ENCODE data around the gene SAMD4A.
"Not testable (repeated sequence)": the region's sequence is repeated elsewhere in the genome, so short reads cannot be mapped to it uniquely, and the experiment has no call there.

The SAMD4A gene

GRCh38 chr14:54599966-54600716 is 33.2 kb downstream of the SAMD4A start:
- peak; percentile 33 for DNase-seq (ENCODE audit: low spot score)

GRCh38 chr14:54600717-54601109 is 33.8 kb downstream of the SAMD4A start:
- DNase-seq (ENCODE audit: low spot score): no peak

GRCh38 chr14:54603362-54603761 is 36.4 kb downstream of the SAMD4A start:
- peak; percentile 48 for DNase-seq (ENCODE audit: low spot score)

GRCh38 chr14:54606178-54606577 is 39.2 kb downstream of the SAMD4A start:
- DNase-seq (ENCODE audit: low spot score): no peak

GRCh38 chr14:54606631-54607133 is 39.8 kb downstream of the SAMD4A start:
- DNase-seq (ENCODE audit: low spot score): no peak

- no peak for DNase-seq (ENCODE audit: low spot score)
Measured at GRCh38 chr14:54609576-54609975, 42.6 kb downstream of the SAMD4A start.

- no peak for DNase-seq (ENCODE audit: low spot score)
Measured at GRCh38 chr14:54610051-54610977, 43.4 kb downstream of the SAMD4A start.

GRCh38 chr14:54614296-54614695 is 47.4 kb downstream of the SAMD4A start:
- DNase-seq (ENCODE audit: low spot score): no peak

GRCh38 chr14:54617467-54617866 is 50.5 kb downstream of the SAMD4A start:
- DNase-seq (ENCODE audit: low spot score): no peak

- no peak for DNase-seq (ENCODE audit: low spot score)
Measured at GRCh38 chr14:54621686-54622085, 54.8 kb downstream of the SAMD4A start.

GRCh38 chr14:54622192-54622958 is 55.4 kb downstream of the SAMD4A start:
- no peak for DNase-seq (ENCODE audit: low spot score)

- no peak for DNase-seq (ENCODE audit: low spot score)
Measured at GRCh38 chr14:54623279-54624004, 56.5 kb downstream of the SAMD4A start.

- DNase-seq (ENCODE audit: low spot score): not testable (repeated sequence)
Measured at GRCh38 chr14:54624005-54624358, 57.1 kb downstream of the SAMD4A start.

GRCh38 chr14:54625112-54625511 is 58.2 kb downstream of the SAMD4A start:
- no peak for DNase-seq (ENCODE audit: low spot score)

- DNase-seq (ENCODE audit: low spot score): no peak
Measured at GRCh38 chr14:54627219-54627539, 60.3 kb downstream of the SAMD4A start.

GRCh38 chr14:54627540-54628363 is 60.8 kb downstream of the SAMD4A start:
- DNase-seq (ENCODE audit: low spot score): peak; percentile 67

GRCh38 chr14:54629183-54629582 is 62.3 kb downstream of the SAMD4A start:
- DNase-seq (ENCODE audit: low spot score): no peak

- DNase-seq (ENCODE audit: low spot score): no peak
Measured at GRCh38 chr14:54629635-54630360, 62.9 kb downstream of the SAMD4A start.

- DNase-seq (ENCODE audit: low spot score): no peak
Measured at GRCh38 chr14:54631016-54631415, 64.1 kb downstream of the SAMD4A start.

GRCh38 chr14:54632452-54632851 is 65.5 kb downstream of the SAMD4A start:
- no peak for DNase-seq (ENCODE audit: low spot score)
